ENCODE results near the gene OR2F1.

OR2F1 gene

GRCh38 chr7:143954135-143954534 lies 509 bp upstream of the OR2F1 start:
- DNase-seq (ENCODE audit: low read depth): no peak

- DNase-seq (ENCODE audit: low read depth): no peak
Measured at GRCh38 chr7:143958781-143959180, 4.1 kb downstream of the OR2F1 start.

GRCh38 chr7:143960813-143961610 lies 6.4 kb downstream of the OR2F1 start:
- DNase-seq (ENCODE audit: low read depth): no peak

DNA sequence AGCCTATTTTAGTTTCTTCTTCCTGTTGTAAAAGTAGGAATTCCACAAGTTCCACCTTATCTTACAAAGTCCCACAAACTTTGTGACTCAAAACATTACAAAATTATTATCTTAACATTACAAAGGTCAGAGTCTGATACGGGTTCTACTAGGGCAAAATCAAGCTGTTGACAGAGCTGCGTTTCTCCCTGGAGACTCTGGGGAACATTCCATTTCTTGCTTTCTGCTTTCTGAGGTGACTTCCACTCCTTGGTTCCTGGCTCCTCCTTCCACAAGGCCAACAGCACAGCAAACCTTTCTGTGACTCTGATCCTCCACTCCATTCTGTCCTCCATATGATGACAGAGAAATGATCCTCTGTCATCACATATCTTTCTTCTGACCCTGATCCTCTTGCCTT lies 10.6 kb downstream of the OR2F1 start:
- DNase-seq (ENCODE audit: low read depth): no peak

GRCh38 chr7:143967398-143967797 lies 12.8 kb downstream of the OR2F1 start:
- no peak for DNase-seq (ENCODE audit: low read depth)

- DNase-seq (ENCODE audit: low read depth): no peak
Measured at GRCh38 chr7:143973870-143974416, 19.3 kb downstream of the OR2F1 start.

DNA sequence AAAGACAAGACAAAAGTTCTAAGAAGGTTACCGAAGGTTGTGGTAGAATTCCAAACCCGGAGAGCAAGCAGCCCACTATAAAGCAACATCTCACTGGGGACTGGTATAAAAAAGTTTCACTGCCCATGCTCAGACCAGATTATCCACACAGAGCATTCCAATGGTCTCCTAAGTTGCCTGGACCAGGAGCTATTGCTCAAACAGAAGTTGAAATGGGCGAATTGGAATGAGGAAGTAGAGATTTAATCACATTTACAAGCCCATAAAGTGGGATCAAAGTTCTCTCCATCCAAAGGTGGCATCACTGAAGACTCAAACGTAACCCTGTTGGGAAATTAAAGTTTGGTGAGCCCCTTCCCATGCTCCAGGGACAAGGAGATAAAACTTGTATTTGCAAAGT lies 19.8 kb downstream of the OR2F1 start:
- DNase-seq (ENCODE audit: low read depth): no peak

GRCh38 chr7:143975617-143976016 lies 21.0 kb downstream of the OR2F1 start:
- DNase-seq (ENCODE audit: low read depth): no peak

GRCh38 chr7:143978585-143978984 lies 23.9 kb downstream of the OR2F1 start:
- DNase-seq (ENCODE audit: low read depth): no peak

DNA sequence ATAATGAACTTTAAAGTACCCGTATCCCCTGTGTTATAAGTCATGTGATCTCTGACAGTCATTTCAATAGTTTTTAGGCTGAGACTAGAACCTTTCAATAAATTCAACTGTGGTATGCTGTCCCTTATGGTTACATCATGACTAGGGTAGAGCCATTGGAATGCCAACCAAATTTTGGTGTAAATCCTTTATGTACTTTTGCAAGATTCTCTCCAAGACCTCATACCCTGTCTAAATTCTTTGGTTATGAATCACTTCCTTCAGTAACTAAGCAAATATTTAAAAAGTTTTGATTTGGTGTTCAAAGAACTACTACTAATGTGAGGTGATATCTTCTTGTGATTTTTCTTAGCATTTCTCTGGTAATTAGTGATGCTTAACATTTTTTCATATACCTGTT lies 24.7 kb downstream of the OR2F1 start:
- DNase-seq (ENCODE audit: low read depth): peak; percentile 22

GRCh38 chr7:143979998-143980397 lies 25.4 kb downstream of the OR2F1 start:
- DNase-seq (ENCODE audit: low read depth): no peak

DNA sequence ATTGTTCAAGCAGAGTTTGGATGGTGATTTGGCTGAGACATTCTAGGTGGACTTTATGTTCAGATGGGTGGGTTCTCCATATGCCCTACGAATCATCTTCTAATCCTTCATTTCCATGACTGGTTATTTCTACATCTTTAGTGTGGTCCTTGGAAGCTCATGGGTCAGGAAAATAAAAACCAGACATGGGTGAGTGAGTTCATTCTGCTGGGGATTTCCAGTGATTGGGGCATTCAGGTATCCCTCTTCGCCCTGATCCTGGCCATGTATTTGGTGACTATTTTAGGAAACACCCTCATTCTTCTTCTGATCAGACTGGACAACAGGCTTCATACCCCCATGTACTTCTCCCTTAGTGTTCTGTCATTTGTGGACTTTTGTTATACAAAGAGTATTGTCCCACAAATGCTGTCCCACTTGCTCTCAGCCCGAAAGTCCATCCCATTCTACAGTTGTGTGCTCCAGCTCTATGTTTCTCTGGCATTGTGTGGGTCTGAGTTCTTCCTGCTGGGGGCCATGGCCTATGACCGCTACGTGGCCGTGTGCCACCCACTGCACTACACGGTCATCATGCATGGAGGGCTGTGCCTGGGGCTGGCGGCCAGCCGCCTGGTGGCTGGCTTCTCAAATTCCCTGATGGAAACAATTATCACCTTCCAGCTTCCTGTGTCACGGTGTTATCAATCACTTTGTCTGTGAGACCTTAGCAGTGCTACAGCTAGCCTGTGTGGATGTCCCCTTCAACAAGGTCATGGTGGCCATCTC lies 26.3 kb downstream of the OR2F1 start:
- no peak for DNase-seq (ENCODE audit: low read depth)

GRCh38 chr7:143983960-143984359 lies 29.3 kb downstream of the OR2F1 start:
- DNase-seq (ENCODE audit: low read depth): no peak

- DNase-seq (ENCODE audit: low read depth): no peak
Measured at GRCh38 chr7:143987513-143987912, 32.9 kb downstream of the OR2F1 start.

- DNase-seq (ENCODE audit: low read depth): no peak
Measured at GRCh38 chr7:143988976-143989745, 34.5 kb downstream of the OR2F1 start.

DNA sequence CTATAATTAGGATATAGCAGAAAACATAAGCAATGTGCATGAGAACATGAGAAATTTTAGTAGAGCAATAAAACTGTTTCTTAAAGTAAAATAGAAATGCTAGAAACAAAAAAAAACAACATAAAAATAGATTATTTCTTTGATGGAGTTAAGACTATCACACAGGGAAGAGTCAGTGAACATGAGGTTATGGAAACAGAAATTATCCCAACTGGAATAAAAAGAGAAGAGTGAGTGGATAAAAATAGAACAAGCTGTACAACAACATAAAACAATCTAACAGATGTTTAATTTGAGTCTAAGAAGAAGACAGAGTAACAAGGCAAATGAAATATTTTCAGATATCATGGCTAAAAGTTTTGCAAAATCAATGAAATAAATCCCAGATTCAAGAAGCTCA lies 38.0 kb downstream of the OR2F1 start:
- DNase-seq (ENCODE audit: low read depth): no peak

- DNase-seq (ENCODE audit: low read depth): no peak
Measured at GRCh38 chr7:143993924-143994323, 39.3 kb downstream of the OR2F1 start.

DNA sequence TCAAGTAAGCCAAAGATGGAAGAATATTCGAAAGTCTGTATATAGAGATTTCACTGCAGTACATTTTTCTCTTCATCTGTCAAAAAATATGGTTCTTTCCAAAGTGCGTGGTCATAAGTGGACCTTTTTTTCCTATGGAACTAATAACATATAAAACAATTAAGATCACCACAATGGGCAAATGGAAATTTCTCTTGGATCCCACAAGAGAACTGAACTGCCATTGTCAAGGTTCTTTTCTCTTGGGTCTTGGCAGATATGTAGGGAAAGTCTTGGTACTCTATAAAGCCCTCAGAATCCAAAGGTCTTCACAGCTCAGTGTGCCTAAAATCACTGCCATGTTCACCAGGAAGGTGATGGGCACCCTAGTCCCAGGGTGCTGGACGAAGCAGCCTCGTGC lies 45.4 kb downstream of the OR2F1 start, which contains the start of gene OR6B1:
Gene OR6B1 (plus strand): TSS at position 301 of the 400 bp plus-strand sequence. CDS start 3,677 bp downstream, outside the sequence.
- no peak for DNase-seq (ENCODE audit: low read depth)

GRCh38 chr7:144001543-144001942 lies 46.9 kb downstream of the OR2F1 start:
- no peak for DNase-seq (ENCODE audit: low read depth)

DNA sequence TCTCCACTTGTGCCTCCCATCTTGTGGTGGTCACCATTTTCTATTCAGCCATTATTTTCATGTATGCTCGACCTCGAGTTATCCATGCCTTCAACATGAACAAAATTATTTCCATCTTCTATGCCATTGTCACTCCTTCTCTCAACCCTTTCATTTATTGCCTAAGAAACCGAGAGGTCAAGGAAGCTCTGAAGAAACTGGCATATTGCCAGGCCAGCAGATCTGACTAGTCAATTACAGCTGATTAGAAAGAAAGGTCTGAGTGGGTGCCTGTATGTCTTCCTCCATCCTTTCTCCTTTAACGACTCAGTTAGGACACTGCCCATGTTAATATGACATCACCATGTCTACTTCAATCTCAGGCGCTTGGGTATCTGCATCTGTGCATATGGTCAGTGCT lies 50.1 kb downstream of the OR2F1 start:
- no peak for DNase-seq (ENCODE audit: low read depth)

DNA sequence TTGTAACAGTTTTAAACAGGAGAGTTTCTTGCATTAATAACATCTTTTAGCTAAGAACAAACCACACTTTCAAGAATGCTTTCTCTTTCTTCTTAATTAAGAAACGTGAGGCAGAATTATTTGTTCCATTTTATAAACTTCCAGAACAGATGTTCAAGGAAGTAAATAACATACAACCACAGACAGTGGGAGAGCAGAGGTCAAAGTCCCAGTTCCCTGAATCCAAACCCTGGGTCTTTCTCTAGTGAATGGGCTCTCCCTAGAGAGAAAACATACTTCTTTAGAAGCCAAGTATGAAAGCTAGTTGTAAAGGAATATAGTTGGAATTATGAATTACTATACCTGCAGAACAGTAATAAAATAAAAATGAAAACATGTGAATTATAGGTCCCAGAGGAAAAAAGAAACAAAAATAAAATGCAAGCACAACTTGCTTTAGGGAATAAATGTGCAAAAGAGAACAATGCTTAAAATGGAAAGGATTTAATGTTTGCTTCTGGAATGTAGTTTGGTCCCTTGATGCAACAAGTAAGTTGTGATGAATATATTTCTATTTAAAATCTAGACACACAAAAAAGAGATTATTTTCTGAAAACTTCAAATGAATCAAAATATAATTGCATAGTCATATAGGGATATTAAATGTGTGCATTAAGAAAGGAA lies 51.5 kb downstream of the OR2F1 start:
- no peak for DNase-seq (ENCODE audit: low read depth)

GRCh38 chr7:144006692-144007042 lies 52.0 kb downstream of the OR2F1 start:
- no peak for DNase-seq (ENCODE audit: low read depth)

All from fibroblast of the conjunctiva (primary cell).